H9 (cell line): ENCODE measurements around the gene ALG1L2. TPM values are rescaled to one million over a fixed set of nuclear protein-coding genes. Genes with fewer than 3 reads are reported as not detected.

Source experiments
- total RNA-seq: library from RNA; stranded (reverse); gene quantifications from 2 replicates; pipeline ENCODE4 v1.2.1, GENCODE V29; 2021

Gene ALG1L2
- total RNA-seq, 1 experiment from 2014 or later, result 1.2 TPM

Other genes starting within 250 kb of the ALG1L2 start
- gene TMCC1, start 188.1 kb upstream of the ALG1L2 start, total RNA-seq, result 22.9 and 24.4 TPM in 2 replicates
- gene TRH, start 107.1 kb upstream of the ALG1L2 start, total RNA-seq, result not detected in 2 replicates